PC-9 (cell line): ENCODE results near the gene TOR1B.

Experiments used
- CTCF ChIP-seq: fragments of 200-600 bp; sonication (generic); conservative IDR thresholded peaks from 2 replicates; pipeline ENCODE4 v1.6.1; 2017; ENCODE audit warnings: mixed run types, antibody characterized with exemption, mild to moderate bottlenecking, moderate library complexity
- EZH2 ChIP-seq: fragments of 200-600 bp; sonication (generic); IDR thresholded peaks from 2 replicates; pipeline ENCODE4 v1.8.0; 2017; ENCODE audit warnings: antibody characterized with exemption, low read depth

- TF ChIP-seq CTCF (no peak), EZH2 (no peak)
These were observed 25.2 kb upstream of the TOR1B start for GRCh38 chr9:129777769-129778130.
